HL-60/S4 (cell line): ENCODE results near the gene CYTH2.

ENCODE experiments used
- in situ Hi-C: fragments of 300-500 bp; cut with MboI; formaldehyde crosslinking; loops from 2 replicates; pipeline ENCODE4 v1.14.3; 2022; ENCODE audit warnings: low sequenced_read_pairs

Gene CYTH2, protein sequence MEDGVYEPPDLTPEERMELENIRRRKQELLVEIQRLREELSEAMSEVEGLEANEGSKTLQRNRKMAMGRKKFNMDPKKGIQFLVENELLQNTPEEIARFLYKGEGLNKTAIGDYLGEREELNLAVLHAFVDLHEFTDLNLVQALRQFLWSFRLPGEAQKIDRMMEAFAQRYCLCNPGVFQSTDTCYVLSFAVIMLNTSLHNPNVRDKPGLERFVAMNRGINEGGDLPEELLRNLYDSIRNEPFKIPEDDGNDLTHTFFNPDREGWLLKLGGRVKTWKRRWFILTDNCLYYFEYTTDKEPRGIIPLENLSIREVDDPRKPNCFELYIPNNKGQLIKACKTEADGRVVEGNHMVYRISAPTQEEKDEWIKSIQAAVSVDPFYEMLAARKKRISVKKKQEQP

DNA sequence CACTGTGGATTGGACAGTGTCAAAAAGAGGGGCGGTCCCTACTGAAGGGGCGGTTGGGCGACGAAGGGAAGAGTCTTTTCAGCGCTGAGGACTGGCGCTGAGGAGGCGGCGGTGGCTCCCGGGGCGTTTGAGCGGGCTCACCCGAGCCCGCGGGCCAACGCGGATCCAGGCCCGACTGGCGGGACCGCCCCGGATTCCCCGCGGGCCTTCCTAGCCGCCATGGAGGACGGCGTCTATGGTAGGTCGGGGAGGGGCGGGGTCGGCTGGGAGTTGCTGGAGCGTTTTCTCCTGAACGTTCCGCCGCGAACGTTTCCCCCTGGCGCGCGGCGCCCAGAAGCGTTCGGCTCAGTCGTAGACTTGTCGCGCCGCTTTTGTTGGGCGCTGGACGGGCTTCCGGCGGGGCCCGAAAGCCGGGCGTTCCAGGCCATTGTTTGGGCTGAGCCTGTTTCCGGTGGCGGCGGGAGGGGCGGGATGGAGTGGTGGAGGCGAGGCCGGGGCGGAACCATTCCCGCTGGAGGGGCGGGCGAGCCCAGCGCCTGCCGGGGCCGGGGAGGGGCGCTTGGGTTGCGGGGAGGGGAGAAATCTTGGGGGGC lies at the start of gene CYTH2:
CYTH2 (plus strand) TSS at position 81 of the 593 bp plus-strand sequence; CDS start at position 220, 139 bp downstream.
- in situ Hi-C loops = no loop called here

DNA sequence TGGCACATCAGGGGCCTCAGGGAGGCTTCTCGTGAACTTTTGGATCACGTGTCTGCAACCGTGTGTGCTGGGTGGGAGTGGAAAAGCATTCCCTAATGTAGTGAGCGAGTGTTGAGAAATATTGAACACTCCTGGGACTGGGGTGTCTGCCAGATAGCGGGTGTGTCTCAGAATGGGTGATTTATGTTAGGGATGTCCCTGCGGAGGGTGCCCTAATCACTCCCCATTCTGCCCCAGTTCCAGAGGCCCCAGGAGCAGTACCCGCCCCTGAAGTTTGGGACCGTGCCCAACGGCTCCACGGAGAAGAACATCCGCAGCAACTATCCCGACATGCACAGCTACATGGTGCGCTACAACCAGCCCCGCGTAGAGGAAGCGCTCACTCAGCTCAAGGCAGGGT lies 47.6 kb upstream of the CYTH2 start:
- in situ Hi-C loops = no loop called here

DNA sequence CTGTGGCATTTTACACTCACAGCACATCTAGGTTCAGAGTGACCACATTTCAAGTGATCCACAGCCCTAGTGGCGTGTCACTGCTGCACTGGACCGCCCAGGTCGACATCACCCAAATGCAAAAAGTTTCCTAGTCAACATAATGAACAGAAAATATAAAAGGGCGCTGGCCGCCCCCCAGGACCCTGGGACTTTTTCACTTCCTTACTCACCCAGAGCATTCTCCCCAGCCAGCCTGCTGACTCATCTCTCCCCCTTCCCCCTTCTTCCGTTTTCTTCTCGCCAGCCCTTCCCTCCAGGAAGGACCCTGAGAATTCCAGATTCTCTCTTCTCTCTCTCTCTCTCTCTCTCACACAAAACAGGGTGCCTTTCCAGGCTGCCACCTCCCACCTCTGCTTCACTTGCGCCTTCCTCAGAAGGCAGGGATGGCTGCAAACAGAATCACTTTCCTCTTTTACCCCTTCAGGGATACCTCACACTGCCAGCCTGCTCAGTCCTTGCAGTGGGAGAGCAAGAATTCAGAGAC lies 44.4 kb upstream of the CYTH2 start:
- in situ Hi-C loops = no loop called here

DNA sequence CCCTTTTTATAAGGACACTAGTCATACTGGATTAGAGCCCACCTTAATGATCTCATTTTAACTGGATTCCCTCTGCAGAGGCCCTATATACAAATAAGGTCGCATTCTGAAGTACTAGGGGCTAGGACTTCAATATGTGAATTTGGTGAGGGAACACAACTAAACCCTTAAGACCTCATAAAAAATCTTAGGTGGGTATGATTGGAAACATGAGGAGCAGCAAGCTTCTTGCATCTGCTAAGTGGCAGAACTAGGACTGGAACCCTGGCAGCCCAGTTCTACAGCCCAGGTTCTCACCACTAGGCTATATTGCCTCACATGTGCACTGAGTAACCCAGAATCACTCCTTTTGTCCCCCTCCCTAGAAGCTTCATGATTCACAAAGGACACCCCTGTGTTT lies 40.5 kb upstream of the CYTH2 start:
- in situ Hi-C loops = no loop called here

DNA sequence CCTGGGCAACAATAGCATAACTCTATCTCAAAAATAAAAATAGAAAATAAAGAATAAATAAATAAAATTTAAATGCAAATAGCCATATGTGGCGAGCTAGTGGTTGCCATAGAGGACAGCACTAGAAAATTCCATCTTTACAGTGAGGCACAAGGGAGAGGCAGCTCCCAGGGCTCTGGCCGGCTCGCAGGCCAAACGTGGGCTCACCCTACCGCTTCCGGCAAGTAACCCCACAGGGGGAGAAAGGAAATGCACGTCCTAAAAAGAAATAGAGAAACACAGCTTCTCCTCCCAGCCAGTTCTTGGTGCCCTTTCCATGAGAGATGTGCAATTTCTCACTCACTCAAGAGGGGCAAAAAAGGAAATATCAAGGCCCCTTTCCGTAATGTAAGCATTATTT lies 35.8 kb upstream of the CYTH2 start:
- in situ Hi-C loops = no loop called here

DNA sequence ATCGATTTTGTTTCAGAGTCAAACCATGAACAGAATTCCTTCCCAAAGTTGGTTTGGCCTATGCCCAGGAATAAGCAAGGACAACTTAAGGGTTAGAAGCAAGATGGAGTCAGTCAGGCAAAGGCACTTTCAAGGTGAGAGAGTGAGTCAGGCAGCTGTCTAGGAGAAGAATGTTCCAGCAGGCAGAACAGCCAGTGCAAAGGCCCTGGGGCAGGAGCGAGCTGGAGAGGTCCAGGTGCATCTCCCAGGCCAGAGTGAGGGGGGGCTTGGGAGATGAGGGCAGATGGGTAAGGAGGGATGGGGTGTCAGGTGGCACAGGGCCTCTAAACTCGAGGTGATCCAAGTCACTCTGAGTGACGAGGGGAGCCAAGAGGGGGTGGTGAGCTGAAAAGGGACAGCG lies 32.6 kb upstream of the CYTH2 start:
- in situ Hi-C loops = no loop called here

DNA sequence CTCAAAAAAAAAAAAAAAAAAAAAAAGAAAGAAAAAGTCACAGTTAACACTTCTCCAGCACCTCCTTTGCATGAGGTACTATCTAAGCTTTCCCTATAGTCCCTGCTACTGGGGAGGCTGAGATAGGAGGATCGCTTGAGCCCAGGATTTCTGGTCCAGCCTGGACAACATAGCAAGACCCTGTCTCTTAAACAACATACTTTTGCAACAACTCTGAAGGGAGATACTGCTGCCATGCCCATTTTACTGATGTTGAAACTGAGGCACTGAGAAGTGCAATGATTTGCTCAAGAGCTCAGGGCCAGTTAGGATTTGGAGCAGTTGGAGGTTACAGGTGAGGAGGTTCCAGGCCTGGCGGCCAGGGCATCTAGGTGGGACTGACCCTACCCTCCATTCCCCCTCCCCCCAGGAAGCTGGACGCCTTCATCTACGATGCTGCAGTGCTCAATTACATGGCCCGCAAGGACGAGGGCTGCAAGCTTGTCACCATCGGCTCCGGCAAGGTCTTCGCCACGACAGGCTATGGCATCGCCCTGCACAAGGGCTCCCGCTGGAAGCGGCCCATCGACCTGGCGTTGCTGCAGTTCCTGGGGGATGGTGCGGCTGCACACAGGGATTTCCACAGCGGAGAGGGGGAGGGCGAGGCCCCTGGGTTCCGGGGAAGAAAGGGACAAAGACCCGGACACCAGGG lies 27.7 kb upstream of the CYTH2 start:
- in situ Hi-C loops = no loop called here

DNA sequence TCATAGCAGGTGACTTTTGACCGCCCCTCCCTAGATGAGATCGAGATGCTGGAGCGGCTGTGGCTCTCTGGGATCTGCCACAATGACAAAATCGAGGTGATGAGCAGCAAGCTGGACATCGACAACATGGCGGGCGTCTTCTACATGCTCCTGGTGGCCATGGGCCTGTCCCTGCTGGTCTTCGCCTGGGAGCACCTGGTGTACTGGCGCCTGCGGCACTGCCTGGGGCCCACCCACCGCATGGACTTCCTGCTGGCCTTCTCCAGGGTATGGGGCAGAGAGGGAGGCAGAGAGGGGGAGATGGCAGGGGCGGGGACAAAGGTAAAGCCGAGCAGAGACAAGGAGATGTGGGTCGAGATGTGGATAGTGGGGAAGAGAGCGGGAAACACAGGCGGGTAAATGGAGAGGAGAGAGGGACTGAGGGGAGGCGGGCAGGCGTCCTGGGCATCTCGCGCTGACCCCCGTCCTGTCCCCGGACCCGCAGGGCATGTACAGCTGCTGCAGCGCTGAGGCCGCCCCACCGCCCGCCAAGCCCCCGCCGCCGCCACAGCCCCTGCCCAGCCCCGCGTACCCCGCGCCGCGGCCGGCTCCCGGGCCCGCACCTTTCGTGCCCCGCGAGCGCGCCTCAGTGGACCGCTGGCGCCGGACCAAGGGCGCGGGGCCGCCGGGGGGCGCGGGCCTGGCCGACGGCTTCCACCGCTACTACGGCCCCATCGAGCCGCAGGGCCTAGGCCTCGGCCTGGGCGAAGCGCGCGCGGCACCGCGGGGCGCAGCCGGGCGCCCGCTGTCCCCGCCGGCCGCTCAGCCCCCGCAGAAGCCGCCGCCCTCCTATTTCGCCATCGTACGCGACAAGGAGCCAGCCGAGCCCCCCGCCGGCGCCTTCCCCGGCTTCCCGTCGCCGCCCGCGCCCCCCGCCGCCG lies 26.8 kb upstream of the CYTH2 start:
- in situ Hi-C loops = no loop called here

DNA sequence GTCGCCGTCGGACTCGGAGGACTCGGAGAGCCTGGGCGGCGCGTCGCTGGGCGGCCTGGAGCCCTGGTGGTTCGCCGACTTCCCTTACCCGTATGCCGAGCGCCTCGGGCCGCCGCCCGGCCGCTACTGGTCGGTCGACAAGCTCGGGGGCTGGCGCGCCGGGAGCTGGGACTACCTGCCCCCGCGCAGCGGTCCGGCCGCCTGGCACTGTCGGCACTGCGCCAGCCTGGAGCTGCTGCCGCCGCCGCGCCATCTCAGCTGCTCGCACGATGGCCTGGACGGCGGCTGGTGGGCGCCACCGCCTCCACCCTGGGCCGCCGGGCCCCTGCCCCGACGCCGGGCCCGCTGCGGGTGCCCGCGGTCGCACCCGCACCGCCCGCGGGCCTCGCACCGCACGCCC lies 25.9 kb upstream of the CYTH2 start:
- in situ Hi-C loops = no loop called here

DNA sequence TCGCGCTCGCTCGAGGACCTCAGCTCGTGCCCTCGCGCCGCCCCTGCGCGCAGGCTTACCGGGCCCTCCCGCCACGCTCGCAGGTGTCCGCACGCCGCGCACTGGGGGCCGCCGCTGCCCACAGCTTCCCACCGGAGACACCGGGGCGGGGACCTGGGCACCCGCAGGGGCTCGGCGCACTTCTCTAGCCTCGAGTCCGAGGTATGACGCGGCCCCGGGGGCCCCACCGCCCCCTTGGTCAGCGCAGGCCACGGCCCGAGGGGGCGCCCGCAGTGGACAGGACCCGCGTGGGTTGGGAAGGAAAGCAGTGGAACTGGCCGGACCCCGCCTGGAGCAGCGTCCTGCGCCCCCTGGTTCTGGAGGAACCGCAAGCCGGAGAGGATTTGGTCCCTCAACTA lies 25.4 kb upstream of the CYTH2 start:
- in situ Hi-C loops = no loop called here

DNA sequence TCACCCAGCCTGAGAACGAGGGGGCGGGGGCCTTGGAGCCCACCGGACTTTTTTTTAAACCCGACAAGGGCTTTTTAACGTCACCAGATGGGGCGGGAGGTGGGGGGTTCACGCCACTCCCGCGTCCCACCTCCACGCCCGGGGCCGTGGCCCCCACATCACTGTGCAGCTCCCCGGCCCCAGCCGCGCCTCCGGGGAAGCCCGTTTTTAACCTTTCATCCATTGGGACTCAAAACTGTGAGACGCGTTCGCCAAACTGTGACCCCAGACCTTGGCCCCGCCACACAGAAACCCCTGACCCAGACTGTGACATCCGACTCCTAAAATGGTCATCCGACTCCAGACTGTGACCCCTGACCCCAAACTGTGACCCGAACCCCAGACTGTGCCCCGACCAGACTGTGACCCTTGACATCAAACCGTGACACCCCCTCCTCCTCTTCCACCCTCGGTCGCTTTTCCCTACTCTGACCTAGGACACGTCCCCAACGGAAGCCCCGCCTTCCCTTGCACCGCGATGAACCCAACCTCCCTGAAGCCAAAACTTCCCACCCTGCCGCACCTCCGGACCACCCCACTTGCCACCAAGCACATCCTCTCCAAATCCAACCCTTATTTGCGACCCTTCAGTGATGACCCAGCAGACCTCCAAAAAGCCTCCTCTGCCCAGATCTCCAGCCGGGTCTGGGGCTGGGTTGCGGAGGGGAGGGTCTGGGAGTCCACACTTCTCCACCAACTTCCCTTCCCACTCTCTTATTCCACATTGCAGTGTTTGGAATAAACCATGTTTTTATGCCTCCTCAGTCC lies 24.8 kb upstream of the CYTH2 start:
- in situ Hi-C loops = no loop called here

DNA sequence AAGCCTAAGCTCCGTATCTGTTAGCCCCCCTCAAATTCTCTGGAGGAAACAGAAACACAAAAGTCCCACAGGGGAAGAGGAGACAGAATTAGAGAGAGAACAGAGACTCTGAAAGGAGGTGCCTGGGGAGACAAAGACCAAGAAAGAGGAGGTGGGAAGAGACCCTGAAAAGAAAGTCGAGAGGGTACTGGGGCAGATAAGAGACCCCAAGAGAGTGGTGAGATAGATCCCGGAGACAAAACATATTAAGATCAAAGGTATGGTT lies 24.3 kb upstream of the CYTH2 start:
- in situ Hi-C loops = no loop called here

DNA sequence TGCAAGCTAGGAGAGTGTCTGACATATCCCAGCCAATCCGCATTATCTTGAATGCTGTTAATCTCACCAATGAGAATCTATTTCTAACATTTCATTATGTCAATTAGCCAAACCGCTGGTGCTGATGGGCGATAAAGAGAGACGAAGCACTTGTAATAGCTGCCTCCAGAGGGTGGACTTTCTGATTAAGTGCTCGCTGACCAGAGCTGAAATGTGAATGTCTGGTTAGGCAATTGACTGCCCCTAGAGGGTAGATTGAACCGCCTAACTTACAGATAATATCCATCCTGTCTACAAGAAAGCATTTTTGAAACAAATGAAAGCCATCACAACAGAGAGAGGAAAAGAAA lies 23.9 kb upstream of the CYTH2 start:
- in situ Hi-C loops = no loop called here

DNA sequence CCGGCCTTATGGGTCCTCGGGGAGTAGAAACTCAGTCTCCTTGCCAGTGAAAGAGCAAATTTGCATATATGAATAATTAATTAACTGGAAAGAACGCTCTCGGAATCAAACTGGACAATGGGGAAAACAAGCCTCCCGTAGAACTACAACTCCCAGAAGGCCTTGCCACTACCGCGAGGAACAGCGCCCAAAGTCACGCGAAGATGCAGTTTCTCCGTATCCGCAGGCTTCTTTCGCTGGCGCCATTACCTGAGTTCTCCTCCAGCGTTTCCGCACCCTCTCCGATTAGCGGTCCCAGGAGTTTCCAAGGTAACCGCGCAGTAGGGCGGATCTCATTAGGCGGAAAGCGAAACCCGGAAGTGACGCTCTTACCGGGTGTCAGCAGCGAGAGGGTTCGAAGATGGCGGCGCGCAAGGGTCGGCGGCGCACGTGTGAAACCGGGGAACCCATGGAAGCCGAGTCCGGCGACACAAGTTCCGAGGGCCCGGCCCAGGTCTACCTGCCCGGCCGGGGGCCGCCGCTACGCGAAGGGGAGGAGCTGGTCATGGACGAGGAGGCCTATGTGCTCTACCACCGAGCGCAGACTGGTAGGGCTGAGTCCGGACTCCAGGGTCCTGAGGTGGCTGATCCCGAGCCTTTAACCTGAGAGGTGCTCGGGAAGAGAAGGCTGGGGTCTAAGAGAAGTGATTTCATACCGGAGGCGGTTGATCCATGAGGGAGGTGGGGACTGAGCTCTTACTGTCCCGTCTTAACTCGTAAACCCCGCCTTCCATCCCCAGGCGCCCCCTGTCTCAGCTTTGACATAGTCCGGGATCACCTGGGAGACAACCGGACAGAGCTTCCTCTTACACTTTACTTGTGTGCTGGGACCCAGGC lies 23.3 kb upstream of the CYTH2 start, which contains the start of gene GRWD1:
GRWD1 (plus strand) TSS at position 378 of the 876 bp plus-strand sequence; CDS start at position 401, 23 bp downstream.
- in situ Hi-C loops = no loop called here

DNA sequence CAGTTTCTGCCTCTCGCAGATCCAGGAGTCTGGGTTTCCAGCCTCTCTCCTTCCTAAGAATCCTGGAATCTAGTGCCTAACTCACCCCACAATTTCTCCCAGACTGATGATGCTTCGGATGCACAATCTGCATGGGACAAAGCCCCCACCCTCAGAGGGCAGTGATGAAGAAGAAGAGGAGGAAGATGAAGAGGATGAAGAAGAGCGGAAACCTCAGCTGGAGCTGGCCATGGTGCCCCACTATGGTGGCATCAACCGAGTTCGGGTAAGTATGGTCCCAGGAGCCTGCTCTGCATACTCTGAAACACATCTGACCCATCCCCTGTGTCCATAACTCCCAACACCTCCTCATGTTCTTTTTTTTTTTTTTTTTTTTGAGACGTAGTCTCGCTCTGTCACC lies 22.6 kb upstream of the CYTH2 start:
- in situ Hi-C loops = no loop called here

DNA sequence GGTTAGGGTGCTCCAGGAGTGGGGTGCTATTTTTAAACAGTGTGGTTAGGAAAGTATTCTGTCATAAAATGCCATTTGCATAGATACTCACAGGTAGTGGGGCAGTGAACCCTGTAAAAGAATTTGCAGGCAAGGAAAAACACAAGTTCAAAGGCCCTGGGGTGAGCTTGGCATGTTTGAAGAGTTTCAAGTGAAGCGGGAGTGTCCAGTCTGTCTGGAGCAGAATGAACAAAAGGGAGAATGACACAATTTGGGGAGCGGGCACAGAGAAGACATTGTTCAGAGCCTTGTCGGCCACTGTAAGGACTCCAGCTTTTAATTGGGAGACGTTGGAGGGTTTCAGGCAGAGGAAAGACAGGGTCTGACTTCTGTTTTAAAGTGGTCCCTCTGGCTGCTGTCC lies 20.6 kb upstream of the CYTH2 start:
- in situ Hi-C loops = no loop called here

DNA sequence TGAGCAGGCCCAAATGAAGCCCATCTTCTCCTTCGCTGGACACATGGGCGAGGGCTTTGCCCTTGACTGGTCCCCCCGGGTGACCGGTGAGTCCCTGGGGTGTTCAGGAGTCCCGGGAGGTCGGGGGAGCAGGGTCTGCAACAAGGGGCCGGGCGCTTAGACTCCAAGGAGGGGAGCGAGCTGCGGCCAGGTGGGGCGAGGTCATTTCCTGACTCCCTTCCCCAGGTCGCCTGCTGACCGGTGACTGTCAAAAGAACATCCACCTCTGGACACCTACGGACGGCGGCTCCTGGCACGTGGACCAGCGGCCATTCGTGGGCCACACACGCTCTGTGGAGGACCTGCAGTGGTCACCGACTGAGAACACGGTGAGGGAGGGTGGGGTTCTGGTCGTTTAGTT lies 18.7 kb upstream of the CYTH2 start:
- in situ Hi-C loops = no loop called here

DNA sequence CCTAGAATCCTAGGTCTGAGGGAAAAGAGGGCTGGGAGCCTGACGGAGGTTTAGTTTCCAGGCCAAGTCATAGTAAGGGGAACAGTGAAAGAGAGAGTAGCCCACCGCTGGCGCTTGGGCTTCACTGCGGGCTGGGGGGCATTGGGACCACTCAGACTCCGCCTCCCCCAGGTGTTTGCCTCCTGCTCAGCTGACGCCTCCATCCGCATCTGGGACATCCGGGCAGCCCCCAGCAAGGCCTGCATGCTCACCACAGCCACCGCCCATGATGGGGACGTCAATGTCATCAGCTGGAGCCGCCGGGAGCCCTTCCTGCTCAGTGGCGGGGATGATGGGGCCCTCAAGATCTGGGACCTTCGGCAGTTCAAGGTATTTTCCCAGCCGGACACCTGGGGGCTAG lies 18.3 kb upstream of the CYTH2 start:
- in situ Hi-C loops = no loop called here

DNA sequence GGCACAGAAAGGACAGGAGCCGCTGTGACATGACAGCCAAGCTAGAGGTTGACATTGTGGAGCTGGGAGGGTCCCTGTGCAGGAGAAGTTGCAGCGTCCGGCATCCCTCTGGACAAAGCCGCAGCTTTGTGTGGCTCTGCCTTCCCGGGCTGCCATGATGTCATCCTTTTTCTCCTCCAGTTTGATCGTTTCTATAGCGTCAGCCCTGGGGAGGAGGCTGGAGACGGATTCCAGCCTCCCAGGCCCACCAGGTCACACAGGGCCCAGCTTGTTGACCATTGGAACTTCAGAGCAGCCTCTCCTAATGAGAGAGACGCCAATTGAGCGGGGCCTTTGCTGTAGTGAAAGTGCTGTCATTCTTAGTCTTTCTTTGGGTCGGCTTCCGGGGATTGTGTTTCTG lies 17.5 kb upstream of the CYTH2 start:
- in situ Hi-C loops = no loop called here
